PC-3 (cell line): ENCODE results near the gene DENND2A. TPM values are rescaled to one million over a fixed set of nuclear protein-coding genes. Genes with fewer than 3 reads are reported as not detected.
"Not testable (repeated sequence)": the region's sequence is repeated elsewhere in the genome, so short reads cannot be mapped to it uniquely, and the experiment has no call there.

Experiments
- ATAC-seq: fragments of 200-7000 bp; cut with Tn5 transposase; 2 replicates; pipeline ENCODE4 v1.9.1; 2020; ENCODE audit warnings: mild to moderate bottlenecking, moderate library complexity
- BruUV-seq: library from RNA; stranded (reverse); fragments of 400-500 nt; replicated peaks from 2 replicates; lab custom pipeline; 2021; lab: Mats Ljungman, UMichigan
- CTCF ChIA-PET: fragments of 300-600 bp; sonication (Branson Sonifier 250); formaldehyde crosslinking; loops from one replicate; lab custom pipeline; 2022; ENCODE audit warnings: antibody characterized with exemption; lab: Charles Lee
- POLR2A ChIA-PET: fragments of 300-600 bp; sonication (Branson Sonifier 250); formaldehyde crosslinking; loops from one replicate; lab custom pipeline; 2022; ENCODE audit warnings: antibody characterized with exemption; ENCODE audit not compliant: unreplicated experiment; lab: Charles Lee
- DNase-seq: peaks from one replicate; pipeline ENCODE4 v3.0.0-alpha.2; 2015
- H2AFZ ChIP-seq: fragments of 300-600 bp; sonication (generic); 2 replicates; pipeline ENCODE4 v1.6.0; 2016; ENCODE audit warnings: antibody characterized with exemption, low read length
- H3F3A ChIP-seq: fragments of 300-600 bp; sonication (generic); one replicate; pipeline ENCODE4 v1.6.0; 2017; ENCODE audit warnings: antibody characterized with exemption, low read length, control low read depth, mild to moderate bottlenecking; ENCODE audit not compliant: unreplicated experiment
- H3K27ac ChIP-seq: fragments of 300-600 bp; sonication (generic); 2 replicates; pipeline ENCODE4 v1.5.1; 2016; ENCODE audit warnings: mild to moderate bottlenecking, low read length
- H3K27me3 ChIP-seq: fragments of 300-600 bp; sonication (generic); 2 replicates; pipeline ENCODE4 v1.6.1; 2016; ENCODE audit warnings: low read length, mixed read lengths
- H3K36me3 ChIP-seq: fragments of 300-600 bp; sonication (generic); 2 replicates; pipeline ENCODE4 v1.6.1; 2016; ENCODE audit warnings: low read depth, mixed run types, low read length, mixed read lengths
- H3K4me1 ChIP-seq: fragments of 300-600 bp; sonication (generic); 2 replicates; pipeline ENCODE4 v1.5.1; 2016; ENCODE audit warnings: low read length; ENCODE audit not compliant: insufficient read depth
- H3K4me2 ChIP-seq: fragments of 300-600 bp; sonication (generic); 2 replicates; pipeline ENCODE4 v1.6.0; 2016; ENCODE audit warnings: low read length
- H3K4me3 ChIP-seq: fragments of 300-600 bp; sonication (generic); 2 replicates; pipeline ENCODE4 v1.5.1; 2016; ENCODE audit warnings: mild to moderate bottlenecking, low read length, mixed read lengths
- H3K79me2 ChIP-seq: fragments of 300-600 bp; sonication (generic); 2 replicates; pipeline ENCODE4 v1.6.1; 2017; ENCODE audit warnings: low read length, mixed read lengths
- H3K9ac ChIP-seq: fragments of 300-600 bp; sonication (generic); 2 replicates; pipeline ENCODE4 v1.6.0; 2016; ENCODE audit warnings: mild to moderate bottlenecking, low read length
- H3K9me2 ChIP-seq: fragments of 300-600 bp; sonication (generic); replicated peaks from 2 replicates; pipeline ENCODE4 v1.6.1; 2016; ENCODE audit warnings: mixed run types, low read length, mixed read lengths
- H3K9me3 ChIP-seq: fragments of 300-600 bp; sonication (generic); 2 replicates; pipeline ENCODE4 v1.6.1; 2016; ENCODE audit warnings: low read length, mixed read lengths
- H4K20me1 ChIP-seq: fragments of 300-600 bp; sonication (generic); 2 replicates; pipeline ENCODE4 v1.6.1; 2016; ENCODE audit warnings: low read length, mixed read lengths
- CTCF ChIP-seq: fragments of 300-600 bp; sonication (generic); conservative IDR thresholded peaks from 2 replicates; pipeline ENCODE4 v1.5.1; 2017; ENCODE audit warnings: antibody characterized with exemption, low read depth, mild to moderate bottlenecking, low read length
- EZH2 ChIP-seq: fragments of 300-600 bp; sonication (generic); IDR thresholded peaks from one replicate; pipeline ENCODE4 v1.6.1; 2017; ENCODE audit warnings: antibody characterized with exemption, mild to moderate bottlenecking, low read length; ENCODE audit not compliant: unreplicated experiment
- EZH2phosphoT487 ChIP-seq: fragments of 300-600 bp; sonication (generic); IDR thresholded peaks from 2 replicates; pipeline ENCODE4 v1.6.1; 2018; ENCODE audit warnings: mild to moderate bottlenecking, antibody characterized with exemption, low read length, borderline replicate concordance
- intact Hi-C: fragments of 100-400 bp; cut with micrococcal nuclease; formaldehyde crosslinking; loops from 2 replicates; pipeline ENCODE4 v1.9.0; 2023
- total RNA-seq: library from RNA; depleted of rRNA; stranded (reverse); fragments of >200 nt; gene quantifications from 2 replicates; pipeline ENCODE4 v1.2.3, GENCODE V29; 2014

Gene DENND2A
- total RNA-seq, 1 experiment from 2014 or later, result 8.9 TPM

GRCh38 chr7:140623980-140624379, 16.6 kb downstream of the DENND2A start:
- Histone ChIP-seq H3K9me3 (no peaks in the 10 kb centered on the region), H4K20me1 (no peaks in the 10 kb centered on the region), H2AFZ (no peak overlapping the region), H3K27me3 (no peaks in the 10 kb centered on the region), H3K79me2 (no peaks in the 10 kb centered on the region), H3K9me2 (no peaks in the 10 kb centered on the region), H3F3A (no peaks in the 10 kb centered on the region), H3K27ac (no peak overlapping the region), H3K4me3 (no peak overlapping the region), H3K9ac (no peak overlapping the region), H3K36me3 (no peaks in the 10 kb centered on the region), H3K4me1 (peaks cover 44% of the 10 kb centered on the region), H3K4me2 (no peak overlapping the region)
- intact Hi-C loops, result no loop called here
- DNase-seq (no peak), ATAC-seq (no peak)
- no peak for TF ChIP-seq CTCF
- no peak for TF ChIP-seq EZH2
- no peak for TF ChIP-seq EZH2phosphoT487
- no TSS peak for BruUV-seq
- ChIA-PET CTCF (interaction anchor here (0.8 kb wide), 1 partner anchor 98 kb away, joined by 6 read pairs; no protein-coding TSS in a partner anchor), POLR2A (interaction anchor here (0.6 kb wide), 1 partner anchor 17 kb away, joined by 3 read pairs; the partner anchor contains the start of gene DENND2A)

- no peaks in the 10 kb centered on the region for H3K9me3 ChIP-seq
- H3K27me3 ChIP-seq, result no peaks in the 10 kb centered on the region
- ChIA-PET CTCF (no interaction called here), POLR2A (no interaction called here)
- peak; percentile 18; the same call in 1 of the 2 replicates for ATAC-seq
- H3K36me3 ChIP-seq, result no peaks in the 10 kb centered on the region
- H3K4me3 ChIP-seq, result no peak overlapping the region
- H3K27ac ChIP-seq, result peak overlapping the region; percentile 19; the same call in 1 of the 2 replicates
- H3K9me2 ChIP-seq, result no peaks in the 10 kb centered on the region
- peak; percentile 42 for DNase-seq
- H3K79me2 ChIP-seq, result no peaks in the 10 kb centered on the region
- H3F3A ChIP-seq, result no peaks in the 10 kb centered on the region
- TF ChIP-seq EZH2 (no peak), EZH2phosphoT487 (no peak), CTCF (no peak)
- H4K20me1 ChIP-seq, result no peaks in the 10 kb centered on the region
- intact Hi-C loops, result no loop called here
- H3K9ac ChIP-seq, result no peak overlapping the region
- peaks cover 32% of the 10 kb centered on the region for H3K4me1 ChIP-seq
- 0 out of 2 replicates have a peak overlapping the region, but pooled peaks have one; percentile 11 for H3K4me2 ChIP-seq
- no TSS peak for BruUV-seq
- H2AFZ ChIP-seq, result no peak overlapping the region
Observed at GRCh38 chr7:140621401-140622021, 19.1 kb downstream of the DENND2A start.

- H3K4me2 ChIP-seq, BruUV-seq, H3K9me2 ChIP-seq, H3K27me3 ChIP-seq, POLR2A ChIA-PET, intact Hi-C loops, ATAC-seq, DNase-seq, H3K27ac ChIP-seq, H3K4me3 ChIP-seq, H3F3A ChIP-seq, H3K36me3 ChIP-seq, H2AFZ ChIP-seq, H4K20me1 ChIP-seq, H3K9ac ChIP-seq, H3K9me3 ChIP-seq, H3K79me2 ChIP-seq, CTCF ChIA-PET: not testable (repeated sequence)
- peaks cover 20% of the 10 kb centered on the region for H3K4me1 ChIP-seq
Observed at GRCh38 chr7:140619915-140620510, 20.6 kb downstream of the DENND2A start.
